KOPT-K1 (cell line): ENCODE results near the gene ANP32B.

Experiments
- H3K27ac ChIP-seq: fragments of 200-600 bp; sonication (generic); 2 replicates; pipeline ENCODE4 v1.5.1; 2016; ENCODE audit warnings: antibody characterized with exemption, mild to moderate bottlenecking, low read depth, low read length; ENCODE audit not compliant: poor library complexity, severe bottlenecking
- H3K36me3 ChIP-seq: fragments of 200-600 bp; sonication (generic); 2 replicates; pipeline ENCODE4 v1.5.1; 2017; ENCODE audit warnings: antibody characterized with exemption, mild to moderate bottlenecking, low read length, moderate library complexity; ENCODE audit not compliant: insufficient read depth
- H3K9me3 ChIP-seq: fragments of 200-600 bp; sonication (generic); 2 replicates; pipeline ENCODE4 v1.5.1; 2017; ENCODE audit warnings: antibody characterized with exemption, low read length, mild to moderate bottlenecking; ENCODE audit not compliant: insufficient read depth, poor library complexity, severe bottlenecking

ANP32B gene

GRCh38 chr9:97979788-97980478 is 3.2 kb upstream of the ANP32B start:
- H3K27ac ChIP-seq, result peak overlapping the region; percentile 99
- H3K36me3 ChIP-seq, result peaks cover 6% of the 10 kb centered on the region
- H3K9me3 ChIP-seq, result no peaks in the 10 kb centered on the region

GRCh38 chr9:97980479-97980803 is 2.7 kb upstream of the ANP32B start:
- no peaks in the 10 kb centered on the region for H3K9me3 ChIP-seq
- peaks cover 6% of the 10 kb centered on the region for H3K36me3 ChIP-seq
- H3K27ac ChIP-seq, result peak overlapping the region; percentile 99

GRCh38 chr9:97980918-97981845 is 2.0 kb upstream of the ANP32B start:
- Histone ChIP-seq H3K36me3 (peaks cover 6% of the 10 kb centered on the region), H3K9me3 (no peaks in the 10 kb centered on the region), H3K27ac (peak overlapping the region; percentile 99)

GRCh38 chr9:97981846-97982682 is 1.1 kb upstream of the ANP32B start:
- Histone ChIP-seq H3K27ac (peak overlapping the region; percentile 99), H3K9me3 (no peaks in the 10 kb centered on the region), H3K36me3 (peaks cover 6% of the 10 kb centered on the region)

- H3K9me3 ChIP-seq, result no peaks in the 10 kb centered on the region
- H3K27ac ChIP-seq, result peak overlapping the region; percentile 99
- H3K36me3 ChIP-seq, result peaks cover 3% of the 10 kb centered on the region
Measured at GRCh38 chr9:97983589-97984187, 547 bp downstream of the ANP32B start.

- Histone ChIP-seq H3K9me3 (no peaks in the 10 kb centered on the region), H3K27ac (peak overlapping the region; percentile 99), H3K36me3 (no peaks in the 10 kb centered on the region)
Measured at GRCh38 chr9:97984188-97985057, 1.3 kb downstream of the ANP32B start.

GRCh38 chr9:97985058-97985861 is 2.1 kb downstream of the ANP32B start:
- no peaks in the 10 kb centered on the region for H3K9me3 ChIP-seq
- H3K36me3 ChIP-seq, result 0 out of 2 replicates have a peak, but pooled peaks cover 8% of the 10 kb centered on the region
- H3K27ac ChIP-seq, result peak overlapping the region; percentile 99

- H3K9me3 ChIP-seq, result no peaks in the 10 kb centered on the region
- H3K36me3 ChIP-seq, result 0 out of 2 replicates have a peak, but pooled peaks cover 28% of the 10 kb centered on the region
- H3K27ac ChIP-seq, result no peak overlapping the region
Measured at GRCh38 chr9:97987487-97987886, 4.3 kb downstream of the ANP32B start.

- no peaks in the 10 kb centered on the region for H3K9me3 ChIP-seq
- peaks cover 56% of the 10 kb centered on the region for H3K36me3 ChIP-seq
- H3K27ac ChIP-seq, result no peak overlapping the region
Measured at GRCh38 chr9:97990259-97990658, 7.1 kb downstream of the ANP32B start.

- Histone ChIP-seq H3K9me3 (no peaks in the 10 kb centered on the region), H3K27ac (no peak overlapping the region), H3K36me3 (peaks cover 71% of the 10 kb centered on the region)
Measured at GRCh38 chr9:97991818-97992217, 8.7 kb downstream of the ANP32B start.

- H3K9me3 ChIP-seq, result no peaks in the 10 kb centered on the region
- no peak overlapping the region for H3K27ac ChIP-seq
- H3K36me3 ChIP-seq, result peaks cover 75% of the 10 kb centered on the region
Measured at GRCh38 chr9:97992219-97992618, 9.1 kb downstream of the ANP32B start.

GRCh38 chr9:97993000-97993399 is 9.9 kb downstream of the ANP32B start:
- peaks cover 83% of the 10 kb centered on the region for H3K36me3 ChIP-seq
- H3K9me3 ChIP-seq, result no peaks in the 10 kb centered on the region
- H3K27ac ChIP-seq, result no peak overlapping the region

GRCh38 chr9:97994703-97995102 is 11.6 kb downstream of the ANP32B start:
- H3K27ac ChIP-seq, result no peak overlapping the region
- peaks cover 98% of the 10 kb centered on the region for H3K36me3 ChIP-seq
- H3K9me3 ChIP-seq, result no peaks in the 10 kb centered on the region
